A673 (cell line): Measurements from ENCODE around the gene COL5A2. TPM values are rescaled to one million over a fixed set of nuclear protein-coding genes. Genes with fewer than 3 reads are reported as not detected.

ENCODE experiments used
- BruUV-seq: library from RNA; stranded (reverse); fragments of 400-500 nt; replicated peaks from 2 replicates; lab custom pipeline; 2021; lab: Mats Ljungman, UMichigan
- CTCF ChIA-PET: fragments of 300-600 bp; sonication (Branson Sonifier 250); formaldehyde crosslinking; loops from one replicate; lab custom pipeline; 2022; ENCODE audit warnings: antibody characterized with exemption; lab: Charles Lee
- POLR2A ChIA-PET: fragments of 300-600 bp; sonication (Branson Sonifier 250); formaldehyde crosslinking; loops from one replicate; lab custom pipeline; 2022; ENCODE audit warnings: antibody characterized with exemption; ENCODE audit not compliant: low non-redundant PET; lab: Charles Lee
- DNase-seq: peaks from one replicate; pipeline ENCODE4 v3.0.0-alpha.2; 2015; ENCODE audit warnings: low spot score
- H3K27ac ChIP-seq: fragments of 200-600 bp; sonication (generic); 2 replicates; pipeline ENCODE4 v1.5.1; 2016; ENCODE audit warnings: mixed run types, low read depth, mild to moderate bottlenecking, mixed read lengths, antibody characterized with exemption, low read length; ENCODE audit not compliant: poor library complexity, severe bottlenecking
- H3K27me3 ChIP-seq: fragments of 200-600 bp; sonication (generic); replicated peaks from 2 replicates; pipeline ENCODE4 v1.6.1; 2017; ENCODE audit warnings: mixed run types, low read depth, mild to moderate bottlenecking, mixed read lengths, antibody characterized with exemption, low read length; ENCODE audit not compliant: insufficient read depth, poor library complexity
- H3K36me3 ChIP-seq: fragments of 200-600 bp; sonication (generic); 2 replicates; pipeline ENCODE4 v1.6.1; 2016; ENCODE audit warnings: mixed run types, mild to moderate bottlenecking, mixed read lengths, antibody characterized with exemption, low read length; ENCODE audit not compliant: insufficient read depth, poor library complexity, severe bottlenecking
- H3K4me1 ChIP-seq: fragments of 200-600 bp; sonication (generic); 2 replicates; pipeline ENCODE4 v1.6.1; 2017; ENCODE audit warnings: mixed run types, mild to moderate bottlenecking, mixed read lengths, antibody characterized with exemption, low read length; ENCODE audit not compliant: insufficient read depth, poor library complexity, severe bottlenecking
- H3K4me3 ChIP-seq: fragments of 200-600 bp; sonication (generic); 2 replicates; pipeline ENCODE4 v1.5.1; 2016; ENCODE audit warnings: low read depth, mixed run types, mild to moderate bottlenecking, mixed read lengths, low read length; ENCODE audit not compliant: poor library complexity, severe bottlenecking
- H3K9me3 ChIP-seq: fragments of 200-600 bp; sonication (generic); 2 replicates; pipeline ENCODE4 v1.6.1; 2016; ENCODE audit warnings: mixed run types, low read depth, mild to moderate bottlenecking, mixed read lengths, antibody characterized with exemption, low read length; ENCODE audit not compliant: poor library complexity, severe bottlenecking
- EZH2 ChIP-seq: fragments of 200-600 bp; sonication (generic); IDR thresholded peaks from 2 replicates; pipeline ENCODE4 v1.6.1; 2017; ENCODE audit warnings: borderline replicate concordance, low read depth, mild to moderate bottlenecking, mixed read lengths, antibody characterized with exemption, low read length; ENCODE audit not compliant: poor library complexity, severe bottlenecking
- intact Hi-C: fragments of 100-400 bp; cut with micrococcal nuclease; formaldehyde crosslinking; loops from one replicate; pipeline ENCODE4 v1.10.0; 2022; ENCODE audit not compliant: unreplicated experiment
- total RNA-seq: library from RNA; stranded (reverse); gene quantifications from 2 replicates; pipeline ENCODE4 v1.2.3, GENCODE V29; 2021
- TF ChIP-seq, protein P1 (sequence below): fragments of 300-800, 200-600 bp; sonication (generic); conservative IDR thresholded peaks from 2 replicates; pipeline ENCODE4 v1.5.1; 2017; ENCODE audit warnings: low read depth, mild to moderate bottlenecking, antibody characterized with exemption, low read length, moderate library complexity, mixed read lengths

The COL5A2 gene
- total RNA-seq, 1 experiment from 2014 or later, result 92.2 TPM

DNA sequence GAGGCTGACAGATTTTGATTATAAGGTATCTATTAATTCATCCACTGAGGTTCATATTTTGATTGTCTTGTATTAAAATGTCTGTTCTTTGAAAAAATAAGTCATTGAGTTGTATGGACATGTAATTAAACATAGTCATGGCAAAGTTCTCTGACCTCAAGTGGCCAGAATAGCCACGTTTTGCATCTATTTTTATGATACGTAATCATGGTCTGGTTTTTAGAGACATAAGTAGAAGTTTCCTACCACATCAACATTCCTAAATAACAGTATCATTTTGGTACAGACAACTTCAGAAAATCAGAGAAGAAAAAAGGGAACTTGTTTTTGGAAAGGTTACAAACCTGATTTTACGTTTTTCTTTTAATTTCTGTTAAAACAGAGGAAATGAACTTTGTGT, 47.6 kb downstream of the COL5A2 start:
- TF ChIP-seq, protein P1, sequence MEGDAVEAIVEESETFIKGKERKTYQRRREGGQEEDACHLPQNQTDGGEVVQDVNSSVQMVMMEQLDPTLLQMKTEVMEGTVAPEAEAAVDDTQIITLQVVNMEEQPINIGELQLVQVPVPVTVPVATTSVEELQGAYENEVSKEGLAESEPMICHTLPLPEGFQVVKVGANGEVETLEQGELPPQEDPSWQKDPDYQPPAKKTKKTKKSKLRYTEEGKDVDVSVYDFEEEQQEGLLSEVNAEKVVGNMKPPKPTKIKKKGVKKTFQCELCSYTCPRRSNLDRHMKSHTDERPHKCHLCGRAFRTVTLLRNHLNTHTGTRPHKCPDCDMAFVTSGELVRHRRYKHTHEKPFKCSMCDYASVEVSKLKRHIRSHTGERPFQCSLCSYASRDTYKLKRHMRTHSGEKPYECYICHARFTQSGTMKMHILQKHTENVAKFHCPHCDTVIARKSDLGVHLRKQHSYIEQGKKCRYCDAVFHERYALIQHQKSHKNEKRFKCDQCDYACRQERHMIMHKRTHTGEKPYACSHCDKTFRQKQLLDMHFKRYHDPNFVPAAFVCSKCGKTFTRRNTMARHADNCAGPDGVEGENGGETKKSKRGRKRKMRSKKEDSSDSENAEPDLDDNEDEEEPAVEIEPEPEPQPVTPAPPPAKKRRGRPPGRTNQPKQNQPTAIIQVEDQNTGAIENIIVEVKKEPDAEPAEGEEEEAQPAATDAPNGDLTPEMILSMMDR, result no peak
- no peak for TF ChIP-seq EZH2
- ChIA-PET POLR2A (no interaction called here), CTCF (no interaction called here)
- DNase-seq, result no peak
- H3K36me3 ChIP-seq, result no peaks in the 10 kb centered on the region
- BruUV-seq, result no TSS peak
- H3K27ac ChIP-seq, result no peak overlapping the region
- no peak overlapping the region for H3K4me3 ChIP-seq
- peaks cover 69% of the 10 kb centered on the region for H3K4me1 ChIP-seq
- no peaks in the 10 kb centered on the region for H3K9me3 ChIP-seq
- H3K27me3 ChIP-seq, result no peaks in the 10 kb centered on the region
- intact Hi-C loops, result no loop called here

DNA sequence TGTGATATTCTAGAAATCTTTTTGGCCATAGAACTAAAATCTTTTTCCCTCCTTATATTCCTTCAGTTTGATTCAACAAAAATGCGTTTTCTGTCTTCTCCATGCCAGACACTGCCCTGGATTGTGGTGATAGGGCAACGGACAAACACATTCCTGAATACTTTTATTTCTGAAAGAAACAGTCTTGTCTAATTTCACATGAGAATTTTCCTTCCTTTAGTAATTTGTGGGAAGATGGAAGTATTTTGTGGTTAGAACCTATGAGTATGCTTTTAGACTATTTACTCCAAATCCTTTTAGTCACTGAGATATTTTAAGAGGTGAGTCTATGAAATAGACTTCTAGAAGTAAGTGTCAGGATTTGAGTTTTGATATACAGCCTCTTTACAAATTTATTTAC, 49.6 kb downstream of the COL5A2 start:
- Histone ChIP-seq H3K4me1 (peaks cover 75% of the 10 kb centered on the region), H3K36me3 (no peaks in the 10 kb centered on the region), H3K9me3 (no peaks in the 10 kb centered on the region), H3K27me3 (no peaks in the 10 kb centered on the region), H3K4me3 (no peak overlapping the region), H3K27ac (peak overlapping the region; percentile 55)
- intact Hi-C loops, result no loop called here
- BruUV-seq, result no TSS peak
- ChIA-PET CTCF (no interaction called here), POLR2A (no interaction called here)
- TF ChIP-seq, protein P1, result no peak
- no peak for TF ChIP-seq EZH2
- no peak for DNase-seq

DNA sequence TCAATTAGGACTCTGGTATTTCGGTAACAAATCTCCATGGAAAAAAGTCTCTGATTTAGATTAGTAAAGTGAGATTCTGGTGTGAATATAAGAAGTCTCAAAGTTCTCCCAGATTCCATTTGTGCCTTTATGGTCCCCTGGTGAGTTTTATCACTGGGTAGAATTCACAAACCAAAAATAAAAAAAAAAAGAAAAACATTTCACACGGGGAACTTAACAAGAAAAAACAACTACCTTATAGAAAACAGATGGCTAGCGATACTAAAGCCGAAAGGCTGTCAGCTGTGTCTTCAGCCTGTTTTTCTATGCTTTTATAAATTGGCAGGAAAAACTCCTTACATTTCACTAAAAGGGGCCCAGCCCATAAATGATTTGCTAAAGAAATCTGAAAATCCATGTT, 50.6 kb downstream of the COL5A2 start:
- peak; percentile 55 for DNase-seq
- ChIA-PET POLR2A (no interaction called here), CTCF (no interaction called here)
- peak overlapping the region; percentile 2 for H3K4me3 ChIP-seq
- BruUV-seq, result no TSS peak
- no peaks in the 10 kb centered on the region for H3K36me3 ChIP-seq
- no peaks in the 10 kb centered on the region for H3K27me3 ChIP-seq
- intact Hi-C loops, result no loop called here
- H3K4me1 ChIP-seq, result peaks cover 81% of the 10 kb centered on the region
- TF ChIP-seq EZH2, result no peak
- TF ChIP-seq, protein P1, result no peak
- H3K27ac ChIP-seq, result peak overlapping the region; percentile 55
- H3K9me3 ChIP-seq, result no peaks in the 10 kb centered on the region
